HepG2 (cell line): ENCODE measurements around the gene ATRIP. TPM values are rescaled to one million over a fixed set of nuclear protein-coding genes. Genes with fewer than 3 reads are reported as not detected.

ENCODE experiments used
- AGO2 ChIP-seq: fragments of 200-400 bp; formaldehyde crosslinking; optimal IDR thresholded peaks from 2 replicates; pipeline ENCODE3; 2017; ENCODE audit warnings: mild to moderate bottlenecking, low read depth, low read length, moderate library complexity
- ATF1 ChIP-seq: IDR thresholded peaks from 2 replicates; pipeline ENCODE4 v1.6.1; 2016; ENCODE audit warnings: mild to moderate bottlenecking, control low read depth
- DZIP1 ChIP-seq: sonication (generic); formaldehyde crosslinking; IDR thresholded peaks from 2 replicates; pipeline ENCODE4 v1.5.0; 2020; ENCODE audit warnings: mild to moderate bottlenecking, missing genetic modification reagents
- HNRNPH1 ChIP-seq: fragments of 200-400 bp; formaldehyde crosslinking; optimal IDR thresholded peaks from 2 replicates; pipeline ENCODE3; 2017; ENCODE audit warnings: mild to moderate bottlenecking, low read depth, low read length
- KMT2B ChIP-seq: IDR thresholded peaks from 2 replicates; pipeline ENCODE4 v1.6.1; 2016; ENCODE audit warnings: missing genetic modification reagents, missing compliant biosample characterization
- POLR2G ChIP-seq: fragments of 200-400 bp; formaldehyde crosslinking; IDR thresholded peaks from 2 replicates; pipeline ENCODE4 v1.6.1; 2018; ENCODE audit warnings: mild to moderate bottlenecking, low read depth, low read length, moderate library complexity
- RBM22 ChIP-seq: fragments of 200-400 bp; formaldehyde crosslinking; optimal IDR thresholded peaks from 2 replicates; pipeline ENCODE3; 2017; ENCODE audit warnings: mild to moderate bottlenecking, low read length, moderate library complexity
- SMARCC2 ChIP-seq: fragments of 450-650 bp; IDR thresholded peaks from 2 replicates; pipeline ENCODE4 v1.6.1; 2017; ENCODE audit warnings: antibody characterized with exemption, mild to moderate bottlenecking
- SSRP1 ChIP-seq: IDR thresholded peaks from 2 replicates; pipeline ENCODE4 v1.6.1; 2016; ENCODE audit warnings: control low read depth
- TARDBP ChIP-seq: sonication (generic); formaldehyde crosslinking; IDR thresholded peaks from 2 replicates; pipeline ENCODE4 v1.8.0; 2022; ENCODE audit warnings: mild to moderate bottlenecking, missing genetic modification reagents
- TBP ChIP-seq: sonication (generic); formaldehyde crosslinking; IDR thresholded peaks from 2 replicates; pipeline ENCODE4 v1.5.0; 2020; ENCODE audit warnings: missing genetic modification reagents
- TCF7L2 ChIP-seq: IDR thresholded peaks from 2 replicates; pipeline ENCODE4 v1.6.1; 2011; ENCODE audit warnings: mild to moderate bottlenecking, low read depth, low read length, moderate library complexity
- TGIF2 ChIP-seq: IDR thresholded peaks from 2 replicates; pipeline ENCODE4 v1.6.1; 2016; ENCODE audit warnings: control low read depth, missing compliant biosample characterization
- ZBTB49 ChIP-seq: sonication (generic); formaldehyde crosslinking; IDR thresholded peaks from 2 replicates; pipeline ENCODE4 v1.4.0; 2020; ENCODE audit warnings: missing genetic modification reagents, borderline replicate concordance
- ZC3H4 ChIP-seq: sonication (generic); formaldehyde crosslinking; IDR thresholded peaks from 2 replicates; pipeline ENCODE4 v1.4.0; 2020; ENCODE audit warnings: missing genetic modification reagents, borderline replicate concordance
- ZFY ChIP-seq: sonication (generic); formaldehyde crosslinking; IDR thresholded peaks from 2 replicates; pipeline ENCODE4 v1.4.0; 2020; ENCODE audit warnings: missing genetic modification reagents
- ZMAT5 ChIP-seq: sonication (generic); formaldehyde crosslinking; IDR thresholded peaks from 2 replicates; pipeline ENCODE4 v1.5.0; 2020; ENCODE audit warnings: mild to moderate bottlenecking, low read depth, missing genetic modification reagents, borderline replicate concordance
- ZNF264 ChIP-seq: sonication (generic); formaldehyde crosslinking; IDR thresholded peaks from 2 replicates; pipeline ENCODE4 v1.4.0; 2020; ENCODE audit warnings: missing genetic modification reagents
- ZNF326 ChIP-seq: sonication (generic); formaldehyde crosslinking; IDR thresholded peaks from 2 replicates; pipeline ENCODE4 v1.4.0; 2020; ENCODE audit warnings: missing genetic modification reagents, borderline replicate concordance
- ZNF430 ChIP-seq: sonication (generic); formaldehyde crosslinking; IDR thresholded peaks from 2 replicates; pipeline ENCODE4 v1.9.0; 2021; ENCODE audit warnings: mild to moderate bottlenecking, missing genetic modification reagents
- ZNF672 ChIP-seq: sonication (generic); formaldehyde crosslinking; IDR thresholded peaks from 2 replicates; pipeline ENCODE4 v1.8.1; 2022; ENCODE audit warnings: missing genetic modification reagents
- ZNF710 ChIP-seq: sonication (generic); formaldehyde crosslinking; IDR thresholded peaks from 2 replicates; pipeline ENCODE4 v1.5.0; 2020; ENCODE audit warnings: mild to moderate bottlenecking, missing genetic modification reagents, borderline replicate concordance
- ZNF816 ChIP-seq: sonication (generic); formaldehyde crosslinking; IDR thresholded peaks from 2 replicates; pipeline ENCODE4 v1.8.0; 2022; ENCODE audit warnings: missing genetic modification reagents, mild to moderate bottlenecking, borderline replicate concordance
- ZSCAN25 ChIP-seq: sonication (generic); formaldehyde crosslinking; IDR thresholded peaks from 2 replicates; pipeline ENCODE4 v1.8.0; 2022; ENCODE audit warnings: mild to moderate bottlenecking, missing genetic modification reagents
- polyA plus RNA-seq, 8 experiments: library from polyadenylated mRNA; depleted of rRNA in 3 of 8; stranded (reverse) in 7 of 8; unstranded in 1 of 8; fragments of >200 nt; fragmentation: Illumina TruSeq in 4 of 8; extraction: Trizol in 4 of 8; gene quantifications; 2 replicates each; pipeline versions ENCODE4 v1.2.1 to v1.2.3, GENCODE V29; 2011 to 2016; ENCODE audit warnings: low read depth in 4 of 8, missing spikeins in 1 of 8, mixed read lengths in 1 of 8; ENCODE audit not compliant: insufficient read depth in 1 of 8
- total RNA-seq, 5 experiments: library from RNA; depleted of rRNA; stranded (reverse); fragments of >200 nt; fragmentation: Illumina TruSeq; extraction: Trizol; gene quantifications; 2 replicates each; pipeline ENCODE4 v1.2.3, GENCODE V29; 2016; ENCODE audit warnings: low read depth in 1 of 5

Gene ATRIP
- total and polyA plus RNA-seq, 2 of the 13 experiments (the other 11 are each of a cell fraction or from before 2014, with no cell fraction given): 5.1 to 12.5 TPM

GRCh38 chr3:48397767-48398681, 48.5 kb upstream of the ATRIP start (continued):
- 0 out of 2 replicates have a peak, but pooled peaks have one; percentile 8 for TF ChIP-seq ZNF710 (CRISPR knock-in tag)
- TF ChIP-seq ATF1 (CRISPR knock-in tag): no peak
- TF ChIP-seq ZC3H4 (CRISPR knock-in tag): no peak
- TF ChIP-seq TGIF2 (CRISPR knock-in tag): 0 out of 2 replicates have a peak, but pooled peaks have one; percentile 16
- TF ChIP-seq SMARCC2: no peak
- peak; percentile 92 for TF ChIP-seq AGO2
- no peak for TF ChIP-seq SSRP1
- no peak for TF ChIP-seq TCF7L2
- TF ChIP-seq RBM22: peak; percentile 89
- no peak for TF ChIP-seq ZNF264
- no peak for TF ChIP-seq ZNF816 (CRISPR knock-in tag)
- TF ChIP-seq ZMAT5 (CRISPR knock-in tag): no peak
- TF ChIP-seq KMT2B: no peak
- peak; percentile 69; the same call in 1 of the 2 replicates for TF ChIP-seq ZNF326 (CRISPR knock-in tag)
- TF ChIP-seq ZFY: peak; percentile 13; the same call in 1 of the 2 replicates
- TF ChIP-seq TBP: no peak
- TF ChIP-seq ZSCAN25 (CRISPR knock-in tag): no peak
- peak; percentile 71 for TF ChIP-seq POLR2G
- peak; percentile 10; the same call in 1 of the 2 replicates for TF ChIP-seq TARDBP (CRISPR knock-in tag)
- TF ChIP-seq ZNF672: no peak
- TF ChIP-seq HNRNPH1: peak; percentile 28
- TF ChIP-seq ZNF430: no peak
- no peak for TF ChIP-seq ZBTB49 (CRISPR knock-in tag)
- TF ChIP-seq DZIP1 (CRISPR knock-in tag): no peak
